A549 (cell line): Measurements from ENCODE around the gene TSKU. TPM values are rescaled to one million over a fixed set of nuclear protein-coding genes. Genes with fewer than 3 reads are reported as not detected.

Experiments
- CBX2 ChIP-seq: fragments of 200-600 bp; sonication (generic); IDR thresholded peaks from 2 replicates; pipeline ENCODE4 v1.6.1; 2016; ENCODE audit warnings: low read depth, mild to moderate bottlenecking, borderline replicate concordance
- CBX8 ChIP-seq: fragments of 200-600 bp; sonication (generic); IDR thresholded peaks from 2 replicates; pipeline ENCODE4 v1.6.1; 2016
- EHMT2 ChIP-seq: fragments of 200-600 bp; sonication (generic); IDR thresholded peaks from 2 replicates; pipeline ENCODE4 v1.6.1; 2016; ENCODE audit warnings: antibody characterized with exemption, low read depth, mild to moderate bottlenecking, moderate library complexity
- EP300 ChIP-seq, 2 experiments: fragments of >200 bp; sonication (Bioruptor Twin); formaldehyde crosslinking; IDR thresholded peaks; 2 replicates in 1 of 2; 3 replicates in 1 of 2; pipeline ENCODE4 v1.6.1; 2016 to 2017
- ESRRA ChIP-seq: fragments of 150-350 bp; IDR thresholded peaks from 2 replicates; pipeline ENCODE4 v1.6.1; 2014; ENCODE audit warnings: mild to moderate bottlenecking, low read length, borderline replicate concordance
- FOSL2 ChIP-seq, 2 experiments: fragments of 450-650 bp in 1 of 2; fragments of >200 bp in 1 of 2; sonication (Bioruptor Twin) in 1 of 2; formaldehyde crosslinking; IDR thresholded peaks; 2 replicates each; pipeline versions ENCODE4 v1.5.0 to v1.6.1; 2016 to 2020; ENCODE audit warnings: mild to moderate bottlenecking in 1 of 2, moderate library complexity in 1 of 2
- HOXA7 ChIP-seq: fragments of 250-450 bp; sonication (Bioruptor Pico); IDR thresholded peaks from 2 replicates; pipeline ENCODE4 v1.5.0; 2020; ENCODE audit warnings: mild to moderate bottlenecking, moderate library complexity
- HOXB13 ChIP-seq: fragments of 250-450 bp; sonication (Bioruptor Pico); IDR thresholded peaks from 2 replicates; pipeline ENCODE4 v1.5.0; 2020; ENCODE audit warnings: low read depth, mild to moderate bottlenecking, moderate library complexity
- HOXB5 ChIP-seq: fragments of 250-450 bp; sonication (Bioruptor Pico); IDR thresholded peaks from 2 replicates; pipeline ENCODE4 v1.5.0; 2020; ENCODE audit warnings: mild to moderate bottlenecking, moderate library complexity
- JUN ChIP-seq, 2 experiments: fragments of >200 bp; sonication (Bioruptor Twin); formaldehyde crosslinking; IDR thresholded peaks; 2 replicates in 1 of 2; 3 replicates in 1 of 2; pipeline ENCODE4 v1.6.1; 2016 to 2017
- KDM1A ChIP-seq: fragments of 200-600 bp; sonication (generic); IDR thresholded peaks from 2 replicates; pipeline ENCODE4 v1.6.1; 2016; ENCODE audit warnings: low read depth, mild to moderate bottlenecking
- KDM5A ChIP-seq: fragments of 200-600 bp; sonication (generic); IDR thresholded peaks from 2 replicates; pipeline ENCODE4 v1.6.1; 2016; ENCODE audit warnings: antibody characterized with exemption, mild to moderate bottlenecking
- MAFK ChIP-seq: fragments of 450-650 bp; IDR thresholded peaks from 2 replicates; pipeline ENCODE4 v1.6.1; 2014; ENCODE audit not compliant: partially characterized antibody
- MAZ ChIP-seq: fragments of 150-350 bp; IDR thresholded peaks from 2 replicates; pipeline ENCODE4 v1.6.1; 2014; ENCODE audit warnings: antibody characterized with exemption, low read depth, low read length, borderline replicate concordance
- NR3C1 ChIP-seq: fragments of >200 bp; sonication (Bioruptor Twin); formaldehyde crosslinking; IDR thresholded peaks from 3 replicates; pipeline ENCODE4 v1.6.1; 2017
- POLR2AphosphoS2 ChIP-seq: conservative IDR thresholded peaks from 2 replicates; pipeline ENCODE4 v1.6.1; 2012; ENCODE audit warnings: low read length, improper control_type of control experiment, inconsistent platforms
- RAD21 ChIP-seq, 2 experiments: fragments of >200 bp in 1 of 2; sonication (Bioruptor Twin) in 1 of 2; formaldehyde crosslinking in 1 of 2; IDR thresholded peaks in 1 of 2; conservative IDR thresholded peaks in 1 of 2; 2 replicates in 1 of 2; 3 replicates in 1 of 2; pipeline ENCODE4 v1.6.1; 2012 to 2018; ENCODE audit warnings: inconsistent platforms in 1 of 2
- RARB ChIP-seq: fragments of 250-450 bp; sonication (Bioruptor Pico); IDR thresholded peaks from 2 replicates; pipeline ENCODE4 v1.8.0; 2021; ENCODE audit warnings: mild to moderate bottlenecking, moderate library complexity
- RCOR1 ChIP-seq: fragments of 150-350 bp; IDR thresholded peaks from 2 replicates; pipeline ENCODE4 v1.6.1; 2014; ENCODE audit warnings: antibody characterized with exemption, low read length, low read depth
- ZC3H11A ChIP-seq: fragments of 450-650 bp; IDR thresholded peaks from 2 replicates; pipeline ENCODE4 v1.6.1; 2014; ENCODE audit warnings: antibody characterized with exemption, mild to moderate bottlenecking
- ZFP36 ChIP-seq: fragments of 450-650 bp; IDR thresholded peaks from 2 replicates; pipeline ENCODE4 v1.6.1; 2014; ENCODE audit warnings: borderline replicate concordance; ENCODE audit not compliant: partially characterized antibody
- polyA plus RNA-seq, 4 experiments: library from polyadenylated mRNA; depleted of rRNA in 3 of 4; stranded (reverse); fragments of >200 nt; fragmentation: RNase III in 1 of 4; extraction: RNeasy Plus Mini Kit Qiagen cat#74134 plus additional on column Dnase treatment in 1 of 4; gene quantifications; 2 replicates in 3 of 4; 3 replicates in 1 of 4; pipeline ENCODE4 v1.2.3, GENCODE V29; 2011 to 2017
- TF ChIP-seq, protein P1 (sequence below): fragments of >200 bp; sonication (Bioruptor Twin); formaldehyde crosslinking; IDR thresholded peaks from 2 replicates; pipeline ENCODE4 v1.6.1; 2016
- TF ChIP-seq, protein P2 (sequence below): fragments of 250-450 bp; sonication (Bioruptor Pico); IDR thresholded peaks from 2 replicates; pipeline ENCODE4 v1.5.0; 2020; ENCODE audit warnings: low read depth, mild to moderate bottlenecking, moderate library complexity
- TF ChIP-seq, protein P3 (sequence below): IDR thresholded peaks from 2 replicates; pipeline ENCODE4 v1.6.1; 2012; ENCODE audit warnings: low read depth, borderline replicate concordance
- TF ChIP-seq, protein P4 (sequence below): fragments of 200-600 bp; sonication (generic); IDR thresholded peaks from 2 replicates; pipeline ENCODE4 v1.6.1; 2016; ENCODE audit warnings: antibody characterized with exemption, mild to moderate bottlenecking, moderate library complexity
- TF ChIP-seq, protein P5 (sequence below): fragments of 250-450 bp; sonication (Bioruptor Pico); IDR thresholded peaks from 2 replicates; pipeline ENCODE4 v1.5.0; 2021; ENCODE audit warnings: mild to moderate bottlenecking, moderate library complexity, borderline replicate concordance
- TF ChIP-seq, protein P6 (sequence below): fragments of >200 bp; sonication (Bioruptor Twin); formaldehyde crosslinking; IDR thresholded peaks from 3 replicates; pipeline ENCODE4 v1.6.1; 2016

TSKU gene
- polyA plus RNA-seq, 2 of the 4 experiments (the other 2 are of a cell fraction): 164 to 171 TPM

DNA sequence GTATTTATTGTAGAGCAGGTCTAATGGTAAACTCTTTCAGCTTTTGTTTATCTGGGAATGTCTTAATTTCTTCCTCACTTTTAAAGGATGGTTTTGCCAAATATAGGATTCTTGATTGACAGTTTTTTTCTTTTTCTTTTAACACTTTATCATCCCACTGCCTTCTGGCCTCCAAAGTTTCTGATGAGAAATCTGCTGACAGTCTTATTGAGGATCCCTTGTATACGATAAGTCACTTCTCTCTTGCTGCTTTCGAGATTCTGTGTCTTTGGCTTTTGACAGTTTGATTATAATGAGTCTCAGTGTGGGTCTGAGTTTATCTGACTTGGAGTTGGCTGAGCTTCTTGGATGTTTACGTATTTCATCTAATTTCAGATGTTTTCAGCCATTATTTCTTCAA lies 6.7 kb upstream of the TSKU start (continued):
- no peak for TF ChIP-seq ZFP36
- no peak for TF ChIP-seq RARB (CRISPR knock-in tag)
- TF ChIP-seq ZC3H11A: no peak
- TF ChIP-seq POLR2AphosphoS2: no peak
- TF ChIP-seq, protein P1, sequence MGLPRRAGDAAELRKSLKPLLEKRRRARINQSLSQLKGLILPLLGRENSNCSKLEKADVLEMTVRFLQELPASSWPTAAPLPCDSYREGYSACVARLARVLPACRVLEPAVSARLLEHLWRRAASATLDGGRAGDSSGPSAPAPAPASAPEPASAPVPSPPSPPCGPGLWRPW: no peak
- TF ChIP-seq, protein P2, sequence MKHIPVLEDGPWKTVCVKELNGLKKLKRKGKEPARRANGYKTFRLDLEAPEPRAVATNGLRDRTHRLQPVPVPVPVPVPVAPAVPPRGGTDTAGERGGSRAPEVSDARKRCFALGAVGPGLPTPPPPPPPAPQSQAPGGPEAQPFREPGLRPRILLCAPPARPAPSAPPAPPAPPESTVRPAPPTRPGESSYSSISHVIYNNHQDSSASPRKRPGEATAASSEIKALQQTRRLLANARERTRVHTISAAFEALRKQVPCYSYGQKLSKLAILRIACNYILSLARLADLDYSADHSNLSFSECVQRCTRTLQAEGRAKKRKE: no peak
- no peak for TF ChIP-seq EHMT2
- TF ChIP-seq FOSL2 (IDR thresholded peaks at IDR 0.05): no peak
- TF ChIP-seq FOSL2 (CRISPR knock-in tag; IDR thresholded peaks at IDR 0.05): no peak
- no peak for TF ChIP-seq RAD21 (conservative IDR thresholded peaks at IDR 0.05 in 1 of 2, IDR thresholded peaks at IDR 0.05 in 1 of 2)
- no peak for TF ChIP-seq KDM5A
- TF ChIP-seq CBX8: no peak
- no peak for TF ChIP-seq EP300 (IDR thresholded peaks at IDR 0.05)
- TF ChIP-seq HOXB13: 0 out of 2 replicates have a peak, but pooled peaks have one; percentile 15
- TF ChIP-seq, protein P3, sequence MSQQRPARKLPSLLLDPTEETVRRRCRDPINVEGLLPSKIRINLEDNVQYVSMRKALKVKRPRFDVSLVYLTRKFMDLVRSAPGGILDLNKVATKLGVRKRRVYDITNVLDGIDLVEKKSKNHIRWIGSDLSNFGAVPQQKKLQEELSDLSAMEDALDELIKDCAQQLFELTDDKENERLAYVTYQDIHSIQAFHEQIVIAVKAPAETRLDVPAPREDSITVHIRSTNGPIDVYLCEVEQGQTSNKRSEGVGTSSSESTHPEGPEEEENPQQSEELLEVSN: no peak; the same call in 1 of the 2 replicates
- no peak for TF ChIP-seq RCOR1
- TF ChIP-seq MAFK: no peak
- 0 out of 2 replicates have a peak, but pooled peaks have one; percentile 49 for TF ChIP-seq HOXA7 (CRISPR knock-in tag)
- TF ChIP-seq, protein P4, sequence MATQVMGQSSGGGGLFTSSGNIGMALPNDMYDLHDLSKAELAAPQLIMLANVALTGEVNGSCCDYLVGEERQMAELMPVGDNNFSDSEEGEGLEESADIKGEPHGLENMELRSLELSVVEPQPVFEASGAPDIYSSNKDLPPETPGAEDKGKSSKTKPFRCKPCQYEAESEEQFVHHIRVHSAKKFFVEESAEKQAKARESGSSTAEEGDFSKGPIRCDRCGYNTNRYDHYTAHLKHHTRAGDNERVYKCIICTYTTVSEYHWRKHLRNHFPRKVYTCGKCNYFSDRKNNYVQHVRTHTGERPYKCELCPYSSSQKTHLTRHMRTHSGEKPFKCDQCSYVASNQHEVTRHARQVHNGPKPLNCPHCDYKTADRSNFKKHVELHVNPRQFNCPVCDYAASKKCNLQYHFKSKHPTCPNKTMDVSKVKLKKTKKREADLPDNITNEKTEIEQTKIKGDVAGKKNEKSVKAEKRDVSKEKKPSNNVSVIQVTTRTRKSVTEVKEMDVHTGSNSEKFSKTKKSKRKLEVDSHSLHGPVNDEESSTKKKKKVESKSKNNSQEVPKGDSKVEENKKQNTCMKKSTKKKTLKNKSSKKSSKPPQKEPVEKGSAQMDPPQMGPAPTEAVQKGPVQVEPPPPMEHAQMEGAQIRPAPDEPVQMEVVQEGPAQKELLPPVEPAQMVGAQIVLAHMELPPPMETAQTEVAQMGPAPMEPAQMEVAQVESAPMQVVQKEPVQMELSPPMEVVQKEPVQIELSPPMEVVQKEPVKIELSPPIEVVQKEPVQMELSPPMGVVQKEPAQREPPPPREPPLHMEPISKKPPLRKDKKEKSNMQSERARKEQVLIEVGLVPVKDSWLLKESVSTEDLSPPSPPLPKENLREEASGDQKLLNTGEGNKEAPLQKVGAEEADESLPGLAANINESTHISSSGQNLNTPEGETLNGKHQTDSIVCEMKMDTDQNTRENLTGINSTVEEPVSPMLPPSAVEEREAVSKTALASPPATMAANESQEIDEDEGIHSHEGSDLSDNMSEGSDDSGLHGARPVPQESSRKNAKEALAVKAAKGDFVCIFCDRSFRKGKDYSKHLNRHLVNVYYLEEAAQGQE: 0 out of 2 replicates have a peak, but pooled peaks have one; percentile 34
- TF ChIP-seq KDM1A: peak; percentile 71; the same call in 1 of the 2 replicates
- TF ChIP-seq, protein P5, sequence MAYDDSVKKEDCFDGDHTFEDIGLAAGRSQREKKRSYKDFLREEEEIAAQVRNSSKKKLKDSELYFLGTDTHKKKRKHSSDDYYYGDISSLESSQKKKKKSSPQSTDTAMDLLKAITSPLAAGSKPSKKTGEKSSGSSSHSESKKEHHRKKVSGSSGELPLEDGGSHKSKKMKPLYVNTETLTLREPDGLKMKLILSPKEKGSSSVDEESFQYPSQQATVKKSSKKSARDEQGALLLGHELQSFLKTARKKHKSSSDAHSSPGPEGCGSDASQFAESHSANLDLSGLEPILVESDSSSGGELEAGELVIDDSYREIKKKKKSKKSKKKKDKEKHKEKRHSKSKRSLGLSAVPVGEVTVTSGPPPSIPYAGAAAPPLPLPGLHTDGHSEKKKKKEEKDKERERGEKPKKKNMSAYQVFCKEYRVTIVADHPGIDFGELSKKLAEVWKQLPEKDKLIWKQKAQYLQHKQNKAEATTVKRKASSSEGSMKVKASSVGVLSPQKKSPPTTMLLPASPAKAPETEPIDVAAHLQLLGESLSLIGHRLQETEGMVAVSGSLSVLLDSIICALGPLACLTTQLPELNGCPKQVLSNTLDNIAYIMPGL: no peak
- TF ChIP-seq, protein P6, sequence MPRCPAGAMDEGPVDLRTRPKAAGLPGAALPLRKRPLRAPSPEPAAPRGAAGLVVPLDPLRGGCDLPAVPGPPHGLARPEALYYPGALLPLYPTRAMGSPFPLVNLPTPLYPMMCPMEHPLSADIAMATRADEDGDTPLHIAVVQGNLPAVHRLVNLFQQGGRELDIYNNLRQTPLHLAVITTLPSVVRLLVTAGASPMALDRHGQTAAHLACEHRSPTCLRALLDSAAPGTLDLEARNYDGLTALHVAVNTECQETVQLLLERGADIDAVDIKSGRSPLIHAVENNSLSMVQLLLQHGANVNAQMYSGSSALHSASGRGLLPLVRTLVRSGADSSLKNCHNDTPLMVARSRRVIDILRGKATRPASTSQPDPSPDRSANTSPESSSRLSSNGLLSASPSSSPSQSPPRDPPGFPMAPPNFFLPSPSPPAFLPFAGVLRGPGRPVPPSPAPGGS: no peak
- TF ChIP-seq ESRRA: no peak
- TF ChIP-seq HOXB5 (CRISPR knock-in tag): no peak
- TF ChIP-seq NR3C1: no peak
- no peak for TF ChIP-seq MAZ
- no peak for TF ChIP-seq JUN (IDR thresholded peaks at IDR 0.05)
- no peak for TF ChIP-seq CBX2
